Right lobe of liver (tissue), 6 donors: Measurements from ENCODE around the gene GNB1L. TPM values are rescaled to one million over a fixed set of nuclear protein-coding genes. Genes with fewer than 3 reads are reported as not detected.

Experiments used
- ATAC-seq, 4 donors: fragments of 200-7000 bp; cut with Tn5 transposase; one replicate each; pipeline ENCODE4 v1.9.1; 2020; ENCODE audit warnings: mild to moderate bottlenecking in 4 of 4, moderate library complexity in 4 of 4
- DNase-seq, 3 donors: peaks; one replicate each; pipeline ENCODE4 v3.0.0-alpha.2; 2020
- H3K27ac ChIP-seq, 3 donors: fragments of 200-600 bp; one replicate each; pipeline ENCODE4 v1.8.0; 2022
- H3K27me3 ChIP-seq, 2 donors: fragments of 200-600 bp; one replicate each; pipeline ENCODE4 v1.8.0; 2022
- H3K36me3 ChIP-seq, 4 donors: fragments of 200-600 bp; sonication (generic) in 1 of 4; one replicate each; pipeline versions ENCODE4 v1.5.1 to v1.8.0; 2017 to 2022; ENCODE audit warnings: control low read depth in 1 of 4
- H3K4me1 ChIP-seq, 4 donors: fragments of 200-600 bp; sonication (generic) in 1 of 4; one replicate each; pipeline versions ENCODE4 v1.5.1 to v1.8.0; 2017 to 2022; ENCODE audit warnings: control low read depth in 1 of 4
- H3K4me3 ChIP-seq, 3 donors: fragments of 200-600 bp; one replicate each; pipeline ENCODE4 v1.8.0; 2022
- H3K9me3 ChIP-seq, 4 donors: fragments of 200-600 bp; sonication (generic) in 1 of 4; one replicate each; pipeline versions ENCODE4 v1.5.1 to v1.8.0; 2017 to 2022; ENCODE audit warnings: control low read depth in 1 of 4
- POLR2A ChIP-seq: fragments of 450-650 bp; IDR thresholded peaks from one replicate; pipeline ENCODE4 v1.6.1; 2017; ENCODE audit warnings: antibody characterized with exemption, mild to moderate bottlenecking
- WGBS: methylation state at CpG from one replicate; pipeline ENCODE4 v1.1.6; 2018; ENCODE audit warnings: low coverage, low lambda C conversion rate; ENCODE audit not compliant: insufficient coverage; ENCODE audit errors: missing lambda C conversion rate; 5-methylcytosine and 5-hydroxymethylcytosine counted together
- intact Hi-C, 2 donors: fragments of 100-400 bp; cut with DNase I; formaldehyde crosslinking; loops; one replicate each; pipeline versions ENCODE4 v1.11.2 to v1.14.1; 2022
- total RNA-seq, 6 experiments: library from RNA; depleted of rRNA in 2 of 6; stranded (reverse); fragments of >200 nt in 2 of 6; fragmentation: NEBNext Ultra II Directional in 3 of 6; extraction: Animal tissue kit (Norgen Biotek cat#: 25700) in 3 of 6; gene quantifications; one replicate each; pipeline versions ENCODE4 v1.1.0 to v1.2.4, GENCODE V29; 2016 to 2023
- TF ChIP-seq, protein P1 (sequence below), 4 donors: fragments of 200-600 bp in 3 of 4; fragments of 450-650 bp in 1 of 4; IDR thresholded peaks; one replicate each; pipeline versions ENCODE4 v1.5.1 to v1.8.0; 2016 to 2022; ENCODE audit warnings: antibody characterized with exemption in 4 of 4, mild to moderate bottlenecking in 2 of 4
- donor health status: DM: no; HTN: yes; CAD: no.
- donor health status: DM: no; HTN: no; CAD: no.
- donor health status: DM: no; HTN: no; CAD: no.
- donor health status: DM: no; HTN: yes; CAD: no.
- donor health status: DM: no; HTN: yes; CAD: no.

The GNB1L gene
- total RNA-seq, 6 experiments from 2014 or later, result 1.4 to 3.2 (median 2.7) TPM

GRCh38 chr22:19873960-19874306 is 19.3 kb upstream of the GNB1L start:
- TF ChIP-seq, protein P1, sequence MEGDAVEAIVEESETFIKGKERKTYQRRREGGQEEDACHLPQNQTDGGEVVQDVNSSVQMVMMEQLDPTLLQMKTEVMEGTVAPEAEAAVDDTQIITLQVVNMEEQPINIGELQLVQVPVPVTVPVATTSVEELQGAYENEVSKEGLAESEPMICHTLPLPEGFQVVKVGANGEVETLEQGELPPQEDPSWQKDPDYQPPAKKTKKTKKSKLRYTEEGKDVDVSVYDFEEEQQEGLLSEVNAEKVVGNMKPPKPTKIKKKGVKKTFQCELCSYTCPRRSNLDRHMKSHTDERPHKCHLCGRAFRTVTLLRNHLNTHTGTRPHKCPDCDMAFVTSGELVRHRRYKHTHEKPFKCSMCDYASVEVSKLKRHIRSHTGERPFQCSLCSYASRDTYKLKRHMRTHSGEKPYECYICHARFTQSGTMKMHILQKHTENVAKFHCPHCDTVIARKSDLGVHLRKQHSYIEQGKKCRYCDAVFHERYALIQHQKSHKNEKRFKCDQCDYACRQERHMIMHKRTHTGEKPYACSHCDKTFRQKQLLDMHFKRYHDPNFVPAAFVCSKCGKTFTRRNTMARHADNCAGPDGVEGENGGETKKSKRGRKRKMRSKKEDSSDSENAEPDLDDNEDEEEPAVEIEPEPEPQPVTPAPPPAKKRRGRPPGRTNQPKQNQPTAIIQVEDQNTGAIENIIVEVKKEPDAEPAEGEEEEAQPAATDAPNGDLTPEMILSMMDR (IDR thresholded peaks at IDR 0.05), result no peak
- TF ChIP-seq POLR2A, result no peak
- DNase-seq (peak in 1 of 3 donors; percentile 49), ATAC-seq (no peak)
- H3K4me3 ChIP-seq, result no peak overlapping the region
- H3K27ac ChIP-seq, result no peak overlapping the region
- intact Hi-C loops, result loop anchor here in 1 of 2 donors (10.0 kb wide), 1 partner anchor 119 kb away; no protein-coding TSS in a partner anchor
- H3K9me3 ChIP-seq, result no peaks in the 10 kb centered on the region
- WGBS, result 72% methylated on average over 2 of the region's 7 CpGs
- H3K4me1 ChIP-seq, result no peaks in the 10 kb centered on the region
- no peaks in the 10 kb centered on the region for H3K36me3 ChIP-seq
- H3K27me3 ChIP-seq, result no peaks in the 10 kb centered on the region

GRCh38 chr22:19873138-19873959 is 18.7 kb upstream of the GNB1L start:
- Histone ChIP-seq H3K36me3 (no peaks in the 10 kb centered on the region), H3K4me1 (no peaks in the 10 kb centered on the region), H3K27me3 (no peaks in the 10 kb centered on the region), H3K27ac (no peak overlapping the region), H3K9me3 (no peaks in the 10 kb centered on the region), H3K4me3 (no peak overlapping the region)
- ATAC-seq (peak in 1 of 4 donors; percentile 8), DNase-seq (peak in 2 of 3 donors; percentile 15 to 46)
- TF ChIP-seq POLR2A, result no peak
- TF ChIP-seq, protein P1 (IDR thresholded peaks at IDR 0.05), result no peak
- WGBS, result 89% methylated on average over 11 of the region's 27 CpGs
- intact Hi-C loops, result loop anchor here in 1 of 2 donors (10.0 kb wide), 1 partner anchor 119 kb away; no protein-coding TSS in a partner anchor

DNA sequence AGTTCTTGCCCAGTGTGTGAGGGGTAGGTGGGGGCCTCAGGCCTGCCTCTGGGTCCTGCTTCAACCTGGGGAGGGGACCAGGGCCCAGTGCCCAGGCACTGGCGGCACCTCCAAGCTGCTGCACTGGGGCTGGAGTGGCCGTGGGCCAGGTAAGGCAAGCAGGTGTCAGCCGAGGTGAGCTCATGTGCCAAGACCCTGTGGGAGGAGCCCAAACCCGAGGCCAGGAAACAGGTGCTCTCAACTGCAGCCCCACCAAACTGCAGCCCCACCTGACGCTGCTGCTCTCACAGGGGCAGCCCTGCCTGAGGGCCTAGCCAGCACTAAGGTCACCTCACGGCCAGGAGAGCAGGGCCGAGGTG is 18.1 kb upstream of the GNB1L start:
- WGBS, result no CpG with 5 or more reads among the region's 7 CpGs
- H3K9me3 ChIP-seq, result no peaks in the 10 kb centered on the region
- H3K36me3 ChIP-seq, result no peaks in the 10 kb centered on the region
- no peak overlapping the region for H3K4me3 ChIP-seq
- H3K4me1 ChIP-seq, result no peaks in the 10 kb centered on the region
- DNase-seq (peak; percentile 21 to 49 (median 45)), ATAC-seq (peak in 2 of 4 donors; percentile 5 to 15)
- no peak overlapping the region for H3K27ac ChIP-seq
- intact Hi-C loops, result loop anchor here in 1 of 2 donors (10.0 kb wide), 1 partner anchor 118 kb away; no protein-coding TSS in a partner anchor
- TF ChIP-seq, protein P1 (IDR thresholded peaks at IDR 0.05), result no peak
- no peak for TF ChIP-seq POLR2A
- no peaks in the 10 kb centered on the region for H3K27me3 ChIP-seq

DNA sequence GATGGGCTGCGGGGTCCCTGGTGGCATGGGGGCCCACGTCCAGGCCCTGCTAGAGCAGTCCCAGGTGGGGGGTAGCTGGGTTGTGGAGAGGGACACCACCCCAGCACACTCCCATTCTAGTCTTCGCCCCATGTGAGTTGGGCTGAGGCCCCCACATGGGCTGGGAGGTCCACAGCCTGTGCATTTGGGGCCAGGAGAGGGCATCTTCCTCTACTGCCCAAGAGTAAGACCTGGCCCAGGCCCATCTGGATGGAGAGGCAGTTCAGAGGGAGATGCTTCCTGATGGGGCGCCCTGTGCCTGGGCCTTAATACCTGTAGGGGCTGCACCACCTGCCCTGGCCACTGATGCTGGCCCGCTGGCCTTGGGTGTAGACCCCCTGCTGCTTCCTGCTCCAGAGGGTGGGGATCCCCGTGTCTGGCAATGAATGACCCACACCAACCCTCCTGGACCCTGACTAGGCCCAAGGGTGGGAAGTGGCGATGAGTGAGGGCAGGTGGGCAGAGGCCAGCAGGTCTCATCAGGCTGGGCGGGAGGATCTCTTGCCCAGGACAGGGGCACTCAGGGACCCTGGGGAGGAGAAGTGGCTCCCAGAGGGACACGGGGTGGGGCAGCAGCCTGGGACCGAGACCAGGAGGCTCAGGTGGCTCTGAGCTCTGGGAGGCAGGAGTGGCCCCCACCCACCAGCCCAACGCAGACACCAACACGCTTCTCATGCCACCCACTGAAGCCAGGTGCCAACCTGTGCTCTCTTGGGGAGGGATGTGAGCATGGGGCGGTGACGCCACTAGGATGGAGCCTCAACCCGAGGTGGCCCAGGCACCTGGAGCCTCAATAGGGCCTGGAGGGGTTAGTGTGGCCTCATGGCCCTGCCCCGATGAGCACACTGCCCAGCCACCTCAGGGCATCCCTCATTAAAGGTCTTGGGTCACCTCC is 17.4 kb upstream of the GNB1L start:
- 60% methylated on average over 1 of the region's 16 CpGs for WGBS
- TF ChIP-seq POLR2A, result no peak
- TF ChIP-seq, protein P1 (IDR thresholded peaks at IDR 0.05), result no peak

More for the DNA sequence above, 17.4 kb upstream of the GNB1L start:
- Histone ChIP-seq H3K36me3 (no peaks in the 10 kb centered on the region), H3K27ac (no peak overlapping the region), H3K4me1 (no peaks in the 10 kb centered on the region), H3K9me3 (no peaks in the 10 kb centered on the region), H3K4me3 (no peak overlapping the region), H3K27me3 (no peaks in the 10 kb centered on the region)
- DNase-seq (peak; percentile 10 to 48 (median 47)), ATAC-seq (peak in 2 of 4 donors; percentile 3 to 7)
- intact Hi-C loops, result loop anchor here in 1 of 2 donors (10.0 kb wide), 1 partner anchor 117 kb away; no protein-coding TSS in a partner anchor
